Activated CD4-positive, alpha-beta memory T cell treated with anti-CD3 and anti-CD28 coated beads, Interleukin-2, amount 10 ng/mL, durations not matched to agents 7 days and 5 days (primary cell): ENCODE measurements around the gene TM2D3. TPM values are rescaled to one million over a fixed set of nuclear protein-coding genes. Genes with fewer than 3 reads are reported as not detected.
A peak's percentile ranks its signal among the peaks of the same experiment; 100 is the strongest.
"Not testable (repeated sequence)": the region's sequence is repeated elsewhere in the genome, so short reads cannot be mapped to it uniquely, and the experiment has no call there.

Experiments used
- CTCF ChIA-PET: fragments of 350-600 bp; sonication (Branson Sonifier 250); formaldehyde crosslinking; loops from one replicate; lab custom pipeline; 2021; ENCODE audit warnings: antibody characterized with exemption, inconsistent platforms; lab: Charles Lee
- POLR2A ChIA-PET: fragments of 350-600 bp; sonication (Branson Sonifier 250); formaldehyde crosslinking; loops from one replicate; lab custom pipeline; 2021; ENCODE audit warnings: antibody characterized with exemption; lab: Charles Lee
- DNase-seq: peaks from one replicate; pipeline ENCODE4 v3.0.0-alpha.2; 2020
- H3K27ac Mint-ChIP-seq: one replicate; pipeline ENCODE4 v1.8.0; 2021; ENCODE audit warnings: mild to moderate bottlenecking, mixed read lengths
- H3K27me3 Mint-ChIP-seq: one replicate; pipeline ENCODE4 v1.8.0; 2021; ENCODE audit warnings: mixed read lengths
- H3K36me3 Mint-ChIP-seq: one replicate; pipeline ENCODE4 v1.8.0; 2021; ENCODE audit warnings: low read depth, mixed read lengths
- H3K4me1 Mint-ChIP-seq: one replicate; pipeline ENCODE4 v1.8.0; 2021; ENCODE audit warnings: mixed read lengths
- H3K4me3 Mint-ChIP-seq: one replicate; pipeline ENCODE4 v1.8.0; 2021; ENCODE audit warnings: mild to moderate bottlenecking, mixed read lengths
- H3K9me3 Mint-ChIP-seq: one replicate; pipeline ENCODE4 v1.8.0; 2021; ENCODE audit warnings: mixed read lengths
- total RNA-seq, 2 experiments: library from RNA; stranded (reverse); gene quantifications; one replicate each; pipeline ENCODE4 v1.2.3, GENCODE V29; 2021

Gene TM2D3
- total RNA-seq, 2 experiments from 2014 or later: 41.8 to 43.8 TPM

DNA sequence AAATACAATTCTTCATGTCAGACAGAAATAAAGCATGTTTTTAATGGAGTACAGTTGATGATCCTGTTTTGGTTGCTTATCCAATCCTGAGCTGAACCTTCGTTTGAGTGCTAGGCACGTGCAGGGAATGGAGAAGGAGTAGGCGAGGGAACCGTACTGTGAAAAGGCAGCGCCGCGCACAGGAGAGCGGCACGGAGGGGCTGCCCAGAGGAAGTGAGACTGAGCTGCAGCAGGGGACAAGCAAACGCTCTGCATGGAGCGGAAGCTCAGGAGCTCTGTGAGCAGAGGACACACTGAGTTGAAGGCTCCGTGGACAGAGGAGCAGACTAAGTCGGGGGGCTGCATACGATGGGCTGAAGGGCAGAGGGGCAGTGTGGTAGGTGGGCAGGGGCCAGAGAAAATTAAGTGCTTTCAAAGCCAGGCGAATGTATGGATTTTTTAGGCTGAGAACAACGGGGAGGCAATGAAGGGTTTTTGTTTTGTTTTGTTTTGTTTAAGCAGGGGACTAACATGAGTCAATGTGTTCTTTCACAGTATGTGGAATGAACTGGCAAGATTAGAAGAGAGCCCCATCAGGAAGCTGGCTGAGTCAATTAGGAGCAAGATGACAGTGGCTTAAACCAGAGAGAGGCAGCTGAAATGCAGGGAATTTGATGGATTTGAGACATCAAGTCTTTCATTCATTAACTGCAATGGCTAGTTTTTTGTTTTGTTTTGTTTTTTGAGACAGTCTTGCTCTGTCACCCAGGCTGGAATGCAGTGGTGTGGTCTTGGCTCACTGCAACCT lies 23.8 kb upstream of the TM2D3 start:
- Mint-ChIP-seq H3K36me3 (peaks cover 38% of the 10 kb centered on the region), H3K9me3 (no peaks in the 10 kb centered on the region), H3K4me3 (peak overlapping the region; percentile 36), H3K27ac (peak overlapping the region; percentile 57), H3K27me3 (no peaks in the 10 kb centered on the region), H3K4me1 (peaks cover 24% of the 10 kb centered on the region)
- POLR2A ChIA-PET: interaction anchor here (0.7 to 1.9 kb wide), 2 partner anchors 48 to 356 kb away, joined by 3 to 9 read pairs; partner anchors contain the start of gene TARS3
- CTCF ChIA-PET: interaction anchor here (1.1 kb wide), 1 partner anchor 14 kb away, joined by 4 read pairs; no protein-coding TSS in a partner anchor
- no peak for DNase-seq

DNA sequence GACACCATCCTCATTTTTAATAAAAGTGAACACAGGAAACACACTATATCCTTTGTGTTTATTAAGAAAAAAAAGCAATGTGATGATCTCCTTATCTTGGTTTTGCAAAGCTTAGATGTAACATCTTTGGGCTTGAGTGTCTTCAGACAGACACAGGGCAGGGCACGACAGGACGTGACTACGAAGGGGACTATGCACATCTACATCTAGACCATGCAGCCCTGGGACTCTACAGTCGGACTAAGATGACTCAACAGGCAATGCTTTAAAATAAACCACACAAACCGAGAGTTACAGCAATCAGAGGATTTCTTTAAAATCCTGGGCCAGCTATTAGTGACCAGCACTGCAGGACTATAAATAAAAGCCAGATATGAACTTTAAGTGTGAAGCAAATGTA lies 22.8 kb upstream of the TM2D3 start:
- CTCF ChIA-PET: interaction anchor here (1.1 kb wide), 1 partner anchor 13 kb away, joined by 4 read pairs; no protein-coding TSS in a partner anchor
- POLR2A ChIA-PET: no interaction called here
- DNase-seq: no peak
- no peaks in the 10 kb centered on the region for H3K9me3 Mint-ChIP-seq
- no peak overlapping the region for H3K4me3 Mint-ChIP-seq
- H3K27me3 Mint-ChIP-seq: no peaks in the 10 kb centered on the region
- H3K27ac Mint-ChIP-seq: no peak overlapping the region
- H3K36me3 Mint-ChIP-seq: peaks cover 41% of the 10 kb centered on the region
- H3K4me1 Mint-ChIP-seq: peaks cover 24% of the 10 kb centered on the region

DNA sequence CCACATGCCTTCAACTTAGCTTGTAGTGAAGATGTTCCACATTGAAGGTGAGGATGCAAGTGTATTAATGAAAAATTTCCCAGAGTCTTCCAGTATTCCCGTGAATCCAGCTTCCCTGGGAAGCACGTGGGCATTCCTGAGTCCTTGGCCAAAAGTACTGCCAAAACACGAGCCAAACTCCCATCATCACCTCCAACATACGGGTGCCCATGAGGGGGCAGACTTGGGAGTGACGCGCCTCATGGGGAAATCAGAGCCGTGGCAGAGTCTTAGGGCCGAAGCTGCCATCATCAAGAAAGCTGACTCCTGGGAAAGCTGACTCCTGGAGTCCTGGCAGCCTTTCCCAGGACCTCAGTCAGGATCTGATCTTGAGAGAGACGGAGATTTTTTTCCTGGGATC lies 20.1 kb upstream of the TM2D3 start:
- Mint-ChIP-seq H3K9me3 (no peaks in the 10 kb centered on the region), H3K27me3 (no peaks in the 10 kb centered on the region), H3K27ac (no peak overlapping the region), H3K36me3 (peaks cover 40% of the 10 kb centered on the region), H3K4me3 (no peak overlapping the region), H3K4me1 (peaks cover 24% of the 10 kb centered on the region)
- CTCF ChIA-PET: interaction anchor here (1.2 to 1.3 kb wide), 2 partner anchors 10 to 51 kb away, joined by 3 to 5 read pairs; no protein-coding TSS in a partner anchor
- no peak for DNase-seq
- POLR2A ChIA-PET: no interaction called here

DNA sequence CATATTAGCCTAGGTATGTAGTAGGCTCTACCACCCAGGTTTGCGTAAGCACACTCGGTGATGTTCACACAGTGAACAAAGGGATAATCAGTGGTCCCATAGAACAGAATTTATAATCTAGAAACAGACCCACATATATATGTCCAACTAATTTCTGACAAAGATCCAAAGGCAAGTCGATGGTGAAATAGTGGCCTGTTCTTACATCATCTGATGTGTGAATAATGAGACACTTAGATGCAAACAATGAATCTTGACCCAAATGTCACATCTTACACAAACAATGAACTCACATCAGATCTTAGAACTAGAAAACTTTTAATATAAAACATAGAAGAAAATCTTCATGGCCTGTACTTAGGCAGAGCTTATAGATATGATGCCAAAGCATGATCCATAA lies 17.6 kb upstream of the TM2D3 start:
- H3K27ac Mint-ChIP-seq: no peak overlapping the region
- no peak for DNase-seq
- ChIA-PET CTCF (interaction anchor here (1.7 kb wide), 1 partner anchor 653 kb away, joined by 3 read pairs; no protein-coding TSS in a partner anchor), POLR2A (no interaction called here)
- peaks cover 40% of the 10 kb centered on the region for H3K36me3 Mint-ChIP-seq
- no peaks in the 10 kb centered on the region for H3K9me3 Mint-ChIP-seq
- H3K4me1 Mint-ChIP-seq: peaks cover 7% of the 10 kb centered on the region
- no peaks in the 10 kb centered on the region for H3K27me3 Mint-ChIP-seq
- H3K4me3 Mint-ChIP-seq: no peak overlapping the region

DNA sequence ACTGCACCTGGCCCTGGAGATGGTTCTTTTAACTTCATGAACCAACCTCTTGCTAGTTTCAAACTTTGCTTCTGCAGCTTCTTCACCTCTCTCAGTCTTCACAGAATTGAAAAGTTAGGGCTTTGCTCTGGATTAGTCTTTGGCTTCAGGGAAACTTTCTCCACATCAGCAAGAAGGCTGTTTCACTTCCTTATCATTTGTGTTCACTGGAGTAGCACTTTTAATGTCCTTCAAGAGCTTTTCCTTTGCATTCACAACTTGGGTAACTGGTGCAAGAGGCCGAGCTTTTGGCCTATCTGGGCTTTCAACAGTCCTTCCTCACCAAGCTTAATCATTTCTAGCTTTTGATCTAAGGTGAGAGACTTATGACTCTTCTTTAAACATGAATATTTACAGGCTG lies 15.7 kb upstream of the TM2D3 start:
- Mint-ChIP-seq H3K4me1 (no peaks in the 10 kb centered on the region), H3K4me3 (no peak overlapping the region), H3K9me3 (no peaks in the 10 kb centered on the region), H3K27ac (no peak overlapping the region), H3K27me3 (no peaks in the 10 kb centered on the region), H3K36me3 (peaks cover 25% of the 10 kb centered on the region)
- DNase-seq: no peak
- POLR2A ChIA-PET: no interaction called here
- CTCF ChIA-PET: interaction anchor here (0.7 kb wide), 1 partner anchor 37 kb away, joined by 3 read pairs; no protein-coding TSS in a partner anchor

DNA sequence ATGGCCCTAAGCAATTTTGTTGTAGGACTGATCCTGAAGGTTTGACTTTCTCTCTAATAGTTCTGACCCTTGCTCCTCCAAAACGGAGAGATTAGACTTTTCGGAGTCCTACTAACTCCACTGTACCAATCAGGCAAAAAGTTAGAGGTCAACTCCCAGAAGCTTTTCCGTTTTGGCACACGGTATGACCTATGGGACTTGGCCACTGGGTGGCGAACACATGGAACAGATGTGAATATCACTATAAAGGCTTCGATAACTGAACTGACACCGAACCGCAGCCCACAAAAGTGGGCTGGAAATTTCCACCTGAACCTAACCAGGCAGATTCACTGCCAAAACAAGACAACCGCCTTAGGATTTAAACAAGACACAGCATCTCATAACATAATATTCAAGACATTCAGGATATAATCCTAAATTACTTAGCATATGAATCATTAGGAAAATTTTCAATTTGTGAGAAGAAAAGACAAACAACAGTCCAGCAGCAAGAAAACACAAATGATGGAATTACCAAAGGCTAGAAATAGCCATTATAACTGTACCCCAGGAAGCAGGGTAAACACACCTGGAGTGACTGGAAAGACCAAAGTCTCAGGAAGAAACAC lies 12.2 kb upstream of the TM2D3 start:
- POLR2A ChIA-PET: no interaction called here
- H3K27ac Mint-ChIP-seq: no peak overlapping the region

DNA sequence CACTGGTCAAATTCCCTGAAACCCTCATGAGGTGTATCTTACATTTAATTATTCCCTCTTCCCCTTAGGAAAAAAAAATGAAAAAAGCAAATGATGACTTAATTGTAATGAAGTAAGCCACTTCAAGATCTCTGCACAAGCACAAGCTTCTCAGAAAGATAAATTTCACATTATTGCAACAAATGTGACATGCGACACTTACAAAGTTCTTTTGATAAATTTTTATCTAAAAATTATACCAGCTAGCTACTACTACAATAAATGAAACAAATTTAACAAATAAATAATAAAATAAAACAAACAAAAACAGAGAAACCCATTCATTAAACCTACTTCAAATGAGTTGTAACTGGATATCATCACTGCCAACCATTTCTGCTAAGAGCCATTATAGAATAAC lies 10.0 kb upstream of the TM2D3 start:
- POLR2A ChIA-PET: no interaction called here
- Mint-ChIP-seq H3K36me3 (peaks cover 3% of the 10 kb centered on the region), H3K4me3 (no peak overlapping the region), H3K27me3 (no peaks in the 10 kb centered on the region), H3K4me1 (no peaks in the 10 kb centered on the region), H3K9me3 (no peaks in the 10 kb centered on the region), H3K27ac (no peak overlapping the region)
- CTCF ChIA-PET: interaction anchor here (1.2 to 1.9 kb wide), 2 partner anchors 9 to 14 kb away, joined by 4 to 5 read pairs; no protein-coding TSS in a partner anchor
- DNase-seq: no peak

More for the DNA sequence above, 12.2 kb upstream of the TM2D3 start:
- Mint-ChIP-seq H3K4me3 (no peak overlapping the region), H3K4me1 (no peaks in the 10 kb centered on the region), H3K9me3 (no peaks in the 10 kb centered on the region), H3K36me3 (peaks cover 9% of the 10 kb centered on the region), H3K27me3 (no peaks in the 10 kb centered on the region)
- no peak for DNase-seq
- CTCF ChIA-PET: no interaction called here

DNA sequence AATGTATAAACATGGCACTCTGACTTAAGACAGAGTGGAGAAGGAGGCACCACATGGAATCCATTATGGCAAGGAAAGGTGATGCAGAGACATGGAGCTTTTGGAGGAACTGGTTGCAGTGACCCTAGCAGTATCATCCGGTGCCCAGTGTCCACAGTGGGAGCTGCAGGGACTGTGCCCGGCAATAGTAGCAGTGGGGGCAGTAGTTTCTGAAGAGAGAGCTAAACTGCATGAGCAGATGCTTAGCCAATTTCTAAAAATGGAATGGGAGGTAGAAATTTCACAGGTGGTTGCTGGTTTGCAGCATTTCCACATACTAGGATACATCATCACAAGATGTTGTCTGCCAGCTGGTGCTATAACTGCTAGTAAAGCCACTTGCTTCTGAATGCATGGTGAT lies 7.8 kb upstream of the TM2D3 start:
- H3K4me3 Mint-ChIP-seq: no peak overlapping the region
- H3K27ac Mint-ChIP-seq: no peak overlapping the region

DNA sequence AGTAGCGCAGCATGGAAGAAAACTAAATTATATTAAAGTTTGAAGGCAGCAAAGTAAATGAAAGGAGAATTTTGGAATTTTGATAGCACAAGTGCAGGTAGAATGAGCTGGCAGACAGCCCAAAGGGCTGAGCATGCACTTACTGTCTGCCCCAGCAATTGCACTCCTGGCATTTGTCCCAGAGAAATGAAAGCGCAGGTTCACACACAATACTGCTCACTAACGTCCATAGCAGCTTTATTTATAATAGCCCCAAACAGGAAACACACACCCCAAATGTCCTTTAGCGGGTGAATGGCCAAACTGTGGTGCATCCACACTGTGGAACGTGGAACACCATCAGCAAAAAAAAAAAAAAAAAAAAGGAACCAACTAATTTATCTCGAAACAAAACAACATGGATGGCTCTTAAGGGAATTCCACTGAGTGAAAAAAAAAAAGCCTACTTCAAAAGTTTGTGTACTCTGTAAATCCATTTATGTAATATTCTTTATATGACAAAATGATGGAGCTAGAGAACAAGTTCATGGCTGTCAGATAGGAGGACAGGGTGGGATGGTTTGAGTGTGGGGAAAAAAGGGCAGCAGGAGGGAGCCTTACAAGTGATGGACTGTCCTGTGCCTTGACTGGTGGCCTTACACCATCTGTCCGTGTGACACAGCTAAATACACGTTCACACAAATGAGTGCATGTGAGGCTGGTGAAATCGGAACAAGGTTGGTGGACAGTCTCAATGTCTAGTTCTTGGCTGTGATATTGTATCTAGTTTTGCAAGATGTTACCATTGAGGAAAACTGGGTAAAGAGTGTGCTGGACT lies 6.0 kb upstream of the TM2D3 start:
- Mint-ChIP-seq H3K27ac (no peak overlapping the region), H3K4me1 (peaks cover 12% of the 10 kb centered on the region), H3K36me3 (no peaks in the 10 kb centered on the region), H3K27me3 (no peaks in the 10 kb centered on the region), H3K4me3 (no peak overlapping the region), H3K9me3 (no peaks in the 10 kb centered on the region)
- DNase-seq: no peak
- CTCF ChIA-PET: no interaction called here
- POLR2A ChIA-PET: interaction anchor here (1.3 to 1.4 kb wide), 2 partner anchors 19 to 363 kb away, joined by 3 to 6 read pairs; partner anchors contain the start of gene SNRPA1

More for the DNA sequence above, 7.8 kb upstream of the TM2D3 start:
- Mint-ChIP-seq H3K9me3 (no peaks in the 10 kb centered on the region), H3K27me3 (no peaks in the 10 kb centered on the region), H3K36me3 (no peaks in the 10 kb centered on the region), H3K4me1 (no peaks in the 10 kb centered on the region)
- ChIA-PET CTCF (no interaction called here), POLR2A (no interaction called here)
- no peak for DNase-seq

DNA sequence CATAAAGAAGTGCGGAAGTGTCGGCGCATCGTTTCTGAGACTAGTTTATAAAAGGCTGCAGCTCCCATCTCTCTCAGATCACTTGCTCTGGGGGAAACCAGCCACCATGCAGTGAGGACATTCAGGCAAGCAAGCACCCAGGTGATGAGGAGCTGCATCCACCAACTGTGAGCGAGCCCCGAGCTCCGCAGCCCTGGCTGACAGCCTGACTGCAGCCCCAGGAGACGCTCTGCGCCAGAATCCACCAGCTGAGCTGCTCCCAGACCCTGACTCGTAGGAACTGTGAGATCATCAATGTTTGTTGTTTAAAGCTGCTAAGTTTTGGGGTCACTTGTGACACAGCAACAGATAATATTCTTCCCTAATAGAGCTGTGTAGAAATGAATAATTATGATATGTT lies 5.0 kb upstream of the TM2D3 start:
- Mint-ChIP-seq H3K36me3 (no peaks in the 10 kb centered on the region), H3K27me3 (no peaks in the 10 kb centered on the region), H3K9me3 (no peaks in the 10 kb centered on the region), H3K4me3 (no peak overlapping the region), H3K4me1 (peaks cover 12% of the 10 kb centered on the region), H3K27ac (no peak overlapping the region)
- CTCF ChIA-PET: interaction anchor here (0.7 kb wide), 1 partner anchor 10 kb away, joined by 3 read pairs; no protein-coding TSS in a partner anchor
- POLR2A ChIA-PET: interaction anchor here (1.4 kb wide), 1 partner anchor 20 kb away, joined by 6 read pairs; no protein-coding TSS in a partner anchor
- DNase-seq: no peak

DNA sequence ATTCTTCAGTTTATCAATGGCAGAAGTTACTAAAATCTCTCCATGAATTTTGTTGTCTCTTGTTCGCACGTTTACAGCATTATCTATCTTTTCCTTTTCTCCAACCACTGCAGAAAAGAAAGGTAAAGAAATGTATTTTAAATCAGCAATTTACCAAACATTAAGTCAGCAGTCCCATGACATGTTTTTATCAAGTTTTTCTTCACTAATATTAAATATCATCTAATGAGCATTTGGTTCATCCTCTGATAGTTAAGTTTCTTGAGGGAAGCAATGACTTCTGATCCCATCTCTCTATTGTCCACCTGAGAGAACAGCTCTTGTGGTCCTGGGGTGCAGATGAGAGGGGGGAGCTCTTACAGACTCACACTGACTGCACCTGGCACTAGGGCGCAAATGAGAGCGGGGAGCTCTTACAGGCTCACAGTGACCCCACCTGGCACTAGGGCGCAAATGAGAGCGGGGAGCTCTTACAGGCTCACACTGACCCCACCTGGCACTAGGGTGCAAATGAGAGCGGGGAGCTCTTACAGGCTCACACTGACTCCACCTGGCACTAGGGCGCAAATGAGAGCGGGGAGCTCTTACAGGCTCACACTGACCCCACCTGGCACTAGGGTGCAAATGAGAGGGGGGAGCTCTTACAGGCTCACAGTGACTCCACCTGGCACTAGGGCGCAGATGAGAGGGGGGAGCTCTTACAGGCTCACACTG lies 2.6 kb upstream of the TM2D3 start:
- not testable (repeated sequence) for H3K9me3 Mint-ChIP-seq, H3K4me3 Mint-ChIP-seq, H3K36me3 Mint-ChIP-seq, H3K27me3 Mint-ChIP-seq, DNase-seq
- ChIA-PET POLR2A (interaction anchor here (4.4 kb wide), 1 partner anchor 360 kb away, joined by 46 read pairs; the partner anchor contains the start of gene SNRPA1), CTCF (interaction anchor here (0.6 to 2.9 kb wide), 9 partner anchors 13 to 648 kb away, joined by 3 to 18 read pairs (median 6); partner anchors contain the start of gene TARS3)
- H3K27ac Mint-ChIP-seq: peak overlapping the region; percentile 30
- H3K4me1 Mint-ChIP-seq: peaks cover 27% of the 10 kb centered on the region

DNA sequence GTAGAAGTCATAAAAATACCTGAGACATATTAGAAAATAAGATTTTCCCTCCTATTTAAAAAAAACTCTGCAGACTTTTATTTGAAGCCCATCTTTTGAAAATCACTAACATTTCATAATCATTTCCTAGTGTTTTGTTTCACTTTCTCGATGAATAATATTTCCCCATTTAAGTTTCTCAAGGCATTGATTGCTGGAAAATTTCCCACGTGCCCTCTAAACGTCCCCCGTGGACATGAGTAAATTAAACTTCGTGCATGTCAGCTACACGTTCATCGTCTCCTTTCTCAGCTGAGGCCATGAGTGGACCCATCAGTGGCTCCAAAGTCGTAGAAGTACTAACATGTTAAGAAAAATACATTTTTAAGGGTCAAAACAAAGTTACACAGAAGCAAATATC lies 2.0 kb upstream of the TM2D3 start:
- H3K4me3 Mint-ChIP-seq: peak overlapping the region; percentile 5
- peak overlapping the region; percentile 12 for H3K27ac Mint-ChIP-seq
- no peaks in the 10 kb centered on the region for H3K27me3 Mint-ChIP-seq
- DNase-seq: no peak
- CTCF ChIA-PET: interaction anchor here (0.6 to 2.9 kb wide), 11 partner anchors 12 to 647 kb away, joined by 3 to 18 read pairs (median 4); partner anchors contain the start of gene TARS3
- POLR2A ChIA-PET: interaction anchor here (1.5 to 4.4 kb wide), 3 partner anchors 11 to 360 kb away, joined by 9 to 46 read pairs (median 14); partner anchors contain the start of genes SNRPA1 and TARS3
- H3K36me3 Mint-ChIP-seq: peaks cover 10% of the 10 kb centered on the region
- H3K4me1 Mint-ChIP-seq: peaks cover 33% of the 10 kb centered on the region
- no peaks in the 10 kb centered on the region for H3K9me3 Mint-ChIP-seq
